Breast epithelium (tissue), 4 donors: ENCODE results near the gene BCL7C. TPM values are rescaled to one million over a fixed set of nuclear protein-coding genes. Genes with fewer than 3 reads are reported as not detected.
A peak's percentile ranks its signal among the peaks of the same experiment; 100 is the strongest.
"Not testable (repeated sequence)": the region's sequence is repeated elsewhere in the genome, so short reads cannot be mapped to it uniquely, and the experiment has no call there.

Experiments
- DNase-seq, 2 donors: peaks; one replicate each; pipeline ENCODE4 v3.0.0-alpha.2; 2019; ENCODE audit warnings: low spot score in 2 of 2
- H3K27ac ChIP-seq, 2 donors: fragments of 200-600 bp; sonication (generic) in 1 of 2; one replicate each; pipeline ENCODE4 v1.5.1; 2016 to 2019; ENCODE audit warnings: mild to moderate bottlenecking in 1 of 2
- H3K27me3 ChIP-seq, 2 donors: fragments of 200-600 bp; sonication (generic) in 1 of 2; one replicate each; pipeline versions ENCODE4 v1.5.1 to v1.6.0; 2017 to 2019; ENCODE audit warnings: control low read depth in 1 of 2, mild to moderate bottlenecking in 1 of 2
- H3K36me3 ChIP-seq: fragments of 200-600 bp; one replicate; pipeline ENCODE4 v1.5.1; 2019
- H3K4me1 ChIP-seq, 2 donors: fragments of 200-600 bp; sonication (generic); one replicate each; pipeline ENCODE4 v1.5.1; 2016 to 2019; ENCODE audit warnings: control low read depth in 1 of 2
- H3K4me3 ChIP-seq, 3 donors: fragments of 200-600 bp; sonication (generic); 1 replicate in 2 of 3; 2 replicates in 1 of 3; pipeline ENCODE4 v1.5.1; 2016 to 2019; ENCODE audit warnings: mild to moderate bottlenecking in 3 of 3, moderate library complexity in 2 of 3
- H3K9me3 ChIP-seq, 2 donors: fragments of 200-600 bp; sonication (generic) in 1 of 2; one replicate each; pipeline ENCODE4 v1.5.1; 2016 to 2019; ENCODE audit warnings: control low read depth in 1 of 2
- CTCF ChIP-seq, 3 donors: fragments of 450-650 bp; IDR thresholded peaks; one replicate each; pipeline ENCODE4 v1.5.1; 2016 to 2017; ENCODE audit warnings: antibody characterized with exemption in 3 of 3, mild to moderate bottlenecking in 3 of 3, moderate library complexity in 3 of 3
- POLR2A ChIP-seq: fragments of 450-650 bp; IDR thresholded peaks from one replicate; pipeline ENCODE4 v1.6.1; 2016; ENCODE audit warnings: antibody characterized with exemption, mild to moderate bottlenecking, moderate library complexity
- POLR2AphosphoS5 ChIP-seq, 3 donors: sonication (generic); formaldehyde crosslinking; IDR thresholded peaks; one replicate each; pipeline ENCODE4 v1.6.1; 2017; ENCODE audit warnings: antibody characterized with exemption in 3 of 3
- intact Hi-C: fragments of 100-400 bp; cut with DNase I; formaldehyde crosslinking; loops from one replicate; pipeline ENCODE4 v1.15.1; 2023; ENCODE audit warnings: low total_unique reads
- total RNA-seq, 3 donors: library from RNA; depleted of rRNA; stranded (reverse); fragments of >200 nt; gene quantifications; one replicate each; pipeline ENCODE4 v1.1.0, GENCODE V29; 2016

Gene BCL7C
- total RNA-seq = 10 to 100 TPM; 29.4 to 47.2 (median 36.2) TPM

- intact Hi-C loops = no loop called here
- Histone ChIP-seq H3K4me1 (peaks cover 0 to 3% of the 10 kb centered on the region in 2 donors), H3K27me3 (no peaks in the 10 kb centered on the region), H3K36me3 (no peaks in the 10 kb centered on the region), H3K9me3 (no peaks in the 10 kb centered on the region), H3K27ac (peak within 1 kb of the TSS; percentile 98 to 99), H3K4me3 (peak within 1 kb of the TSS; percentile 79 to 82 (median 81))
- peak; percentile 87 to 89 for DNase-seq
- TF ChIP-seq CTCF (IDR thresholded peaks at IDR 0.05) (peak; percentile 11 to 20 (median 19)), POLR2A (no peak), POLR2AphosphoS5 (IDR thresholded peaks at IDR 0.05) (peak; percentile 29 to 46 (median 37))
Observed at GRCh38 chr16:30893744-30894539, at the start of gene BCL7C. TSS of gene BCL7C (minus strand) at chr16:30894077. CDS start at chr16:30893944, 133 bp downstream.

- Histone ChIP-seq H3K4me1 (no peaks in the 10 kb centered on the region), H3K27ac (no peak overlapping the region), H3K4me3 (no peak overlapping the region), H3K9me3 (no peaks in the 10 kb centered on the region), H3K27me3 (no peaks in the 10 kb centered on the region), H3K36me3 (no peaks in the 10 kb centered on the region)
- TF ChIP-seq POLR2AphosphoS5 (IDR thresholded peaks at IDR 0.05) (no peak), CTCF (IDR thresholded peaks at IDR 0.05) (no peak), POLR2A (no peak)
- intact Hi-C loops = loop anchor here (10.0 kb wide), 1 partner anchor 92 kb away; the partner anchor contains the start of gene STX4
- DNase-seq = no peak
Observed at GRCh38 chr16:30942426-30942806, 48.5 kb upstream of the BCL7C start.

GRCh38 chr16:30941600-30942425 is 47.9 kb upstream of the BCL7C start:
- Histone ChIP-seq H3K4me3 (no peak overlapping the region), H3K4me1 (no peaks in the 10 kb centered on the region), H3K36me3 (no peaks in the 10 kb centered on the region), H3K9me3 (no peaks in the 10 kb centered on the region), H3K27me3 (no peaks in the 10 kb centered on the region), H3K27ac (peak overlapping the region in 1 of 2 donors; percentile 2)
- peak; percentile 71 to 78 (median 74) for TF ChIP-seq CTCF (IDR thresholded peaks at IDR 0.05)
- no peak for TF ChIP-seq POLR2AphosphoS5 (IDR thresholded peaks at IDR 0.05)
- TF ChIP-seq POLR2A = no peak
- intact Hi-C loops = loop anchor here (10.0 kb wide), 1 partner anchor 93 kb away; the partner anchor contains the start of gene STX4
- DNase-seq = peak; percentile 57 to 78

GRCh38 chr16:30939571-30939970 is 45.7 kb upstream of the BCL7C start:
- H3K4me1 ChIP-seq, H3K9me3 ChIP-seq, H3K36me3 ChIP-seq, intact Hi-C loops, H3K27ac ChIP-seq, DNase-seq, H3K4me3 ChIP-seq, H3K27me3 ChIP-seq: not testable (repeated sequence)

GRCh38 chr16:30937692-30938091 is 43.8 kb upstream of the BCL7C start:
- Histone ChIP-seq H3K27me3 (no peaks in the 10 kb centered on the region), H3K36me3 (no peaks in the 10 kb centered on the region), H3K4me3 (no peak overlapping the region), H3K9me3 (no peaks in the 10 kb centered on the region), H3K27ac (no peak overlapping the region), H3K4me1 (no peaks in the 10 kb centered on the region)
- TF ChIP-seq POLR2A (no peak), CTCF (IDR thresholded peaks at IDR 0.05) (no peak), POLR2AphosphoS5 (IDR thresholded peaks at IDR 0.05) (no peak)
- intact Hi-C loops = no loop called here
- DNase-seq = no peak
